DMS153 (cell line): ENCODE data around the gene KCNJ3.

Experiments used
- DNase-seq: peaks from one replicate; lab custom pipeline; 2025; lab: John Stamatoyannopoulos, UW

The KCNJ3 gene, protein sequence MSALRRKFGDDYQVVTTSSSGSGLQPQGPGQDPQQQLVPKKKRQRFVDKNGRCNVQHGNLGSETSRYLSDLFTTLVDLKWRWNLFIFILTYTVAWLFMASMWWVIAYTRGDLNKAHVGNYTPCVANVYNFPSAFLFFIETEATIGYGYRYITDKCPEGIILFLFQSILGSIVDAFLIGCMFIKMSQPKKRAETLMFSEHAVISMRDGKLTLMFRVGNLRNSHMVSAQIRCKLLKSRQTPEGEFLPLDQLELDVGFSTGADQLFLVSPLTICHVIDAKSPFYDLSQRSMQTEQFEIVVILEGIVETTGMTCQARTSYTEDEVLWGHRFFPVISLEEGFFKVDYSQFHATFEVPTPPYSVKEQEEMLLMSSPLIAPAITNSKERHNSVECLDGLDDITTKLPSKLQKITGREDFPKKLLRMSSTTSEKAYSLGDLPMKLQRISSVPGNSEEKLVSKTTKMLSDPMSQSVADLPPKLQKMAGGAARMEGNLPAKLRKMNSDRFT

DNA sequence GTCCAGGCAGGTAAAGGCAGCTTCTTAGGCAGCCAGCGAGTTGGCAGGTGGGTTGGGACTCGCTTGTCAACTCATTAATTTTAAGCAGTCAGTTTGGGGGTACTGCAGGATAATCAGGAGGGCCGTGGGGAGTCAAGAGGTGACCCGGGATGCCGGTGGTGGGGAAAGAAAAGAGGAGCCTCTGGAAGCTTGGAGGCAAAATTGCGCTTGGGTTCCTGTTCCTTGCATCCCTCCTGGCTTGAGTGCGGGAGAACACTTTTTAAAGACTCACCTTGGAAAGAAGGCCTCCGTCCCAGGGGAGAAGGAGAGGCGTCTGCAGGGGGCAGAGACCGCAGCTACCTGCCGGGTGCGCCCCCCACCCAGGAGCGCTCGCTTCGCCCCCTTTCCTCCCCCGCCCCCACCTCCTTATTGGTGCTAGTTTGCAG lies at the start of gene KCNJ3:
Gene KCNJ3, plus strand, starts transcription at position 400 of the 425 bp plus-strand sequence. CDS start 81 bp downstream, outside the sequence.
- DNase-seq = no peak

DNA sequence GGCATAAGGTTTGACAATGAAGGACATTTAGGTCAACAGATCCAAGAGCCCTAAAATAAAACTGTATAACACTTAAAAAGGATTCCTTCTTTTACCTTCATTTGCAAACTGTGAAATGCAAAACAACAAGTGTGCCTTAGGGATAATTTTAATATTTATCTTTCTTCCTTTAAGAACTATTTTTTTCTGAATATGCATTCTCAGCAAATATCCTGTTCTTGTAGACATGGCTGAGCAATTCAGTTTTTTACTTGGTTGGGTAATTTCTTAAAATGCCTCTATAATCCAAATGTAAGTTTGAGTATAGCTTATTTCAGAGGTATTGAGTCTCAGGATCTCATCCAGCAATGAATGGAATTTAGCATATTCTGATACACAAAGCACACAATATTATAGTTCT lies 43.0 kb upstream of the KCNJ3 start:
- DNase-seq = no peak

DNA sequence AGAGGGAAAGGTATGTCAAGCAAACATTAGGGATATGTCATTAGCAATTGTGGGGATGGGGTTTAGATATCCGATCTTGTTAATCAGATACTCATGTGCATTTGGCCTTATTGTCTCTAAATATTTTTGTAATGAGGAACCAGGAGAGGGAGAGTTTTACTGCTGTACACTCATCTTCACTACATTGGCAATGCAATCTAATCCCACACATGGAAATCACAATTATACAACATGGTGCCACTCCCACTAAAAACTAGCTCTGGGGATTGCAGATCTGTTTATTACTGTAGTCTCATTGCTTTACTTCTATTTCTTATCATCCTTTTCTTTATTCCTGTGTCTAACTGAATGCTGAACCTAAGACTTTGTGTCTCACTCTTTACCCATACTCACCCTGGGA lies 39.6 kb upstream of the KCNJ3 start:
- DNase-seq = no peak

DNA sequence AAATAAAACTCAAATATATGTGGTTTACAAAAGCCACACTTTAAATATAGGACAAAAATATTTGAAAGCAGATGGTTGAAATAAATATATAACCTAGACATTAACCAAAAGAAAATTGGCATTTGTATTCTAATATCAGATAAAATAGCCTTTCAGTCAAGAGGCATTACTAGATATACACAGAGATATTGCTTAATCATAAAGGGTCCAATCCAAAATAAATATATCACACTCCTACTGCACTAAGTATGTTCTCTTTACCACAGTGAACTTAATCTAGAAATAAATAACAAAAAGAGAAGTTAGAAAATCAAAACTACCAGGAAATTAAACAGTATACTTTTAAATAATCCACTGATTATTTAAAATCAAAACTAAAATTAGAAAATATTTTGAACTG lies 34.2 kb upstream of the KCNJ3 start:
- no peak for DNase-seq

DNA sequence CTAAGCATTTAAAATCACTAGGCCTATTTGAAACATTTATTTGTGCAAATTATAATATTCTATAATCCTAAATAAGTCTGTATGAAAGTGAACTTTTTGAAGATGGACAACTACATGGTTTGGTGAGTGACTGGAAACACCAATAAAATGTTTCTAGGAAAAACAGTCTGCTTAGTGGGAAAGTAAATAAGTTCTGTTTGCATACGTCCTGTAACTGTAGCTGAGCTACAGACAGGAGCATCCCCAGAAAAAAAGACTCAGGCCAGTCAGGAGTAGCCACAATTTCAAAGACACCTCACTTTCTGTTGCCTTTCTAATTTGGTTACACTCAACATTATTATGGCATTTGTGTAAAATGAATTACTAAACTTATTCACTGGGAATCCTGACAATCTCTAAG lies 28.4 kb upstream of the KCNJ3 start:
- DNase-seq = peak; percentile 7

DNA sequence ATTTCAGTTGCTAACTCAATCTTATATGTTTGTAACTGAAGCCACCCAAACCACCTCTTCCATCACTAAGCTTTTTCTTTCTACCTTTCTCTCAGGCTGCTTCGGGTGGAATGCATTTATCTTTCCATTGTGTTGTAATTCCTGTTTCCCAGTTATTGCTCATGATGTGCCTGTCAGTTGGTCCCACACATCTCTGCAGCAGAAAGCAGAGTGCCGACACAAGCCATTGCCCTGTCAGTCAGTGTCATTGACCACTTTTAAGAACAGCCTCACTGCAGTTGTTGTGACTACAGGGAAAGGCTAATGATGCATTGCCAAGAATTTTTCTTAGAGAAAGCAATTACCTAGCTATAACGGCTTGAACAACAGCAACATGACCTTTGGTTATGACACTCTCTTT lies 24.8 kb upstream of the KCNJ3 start:
- DNase-seq = no peak

DNA sequence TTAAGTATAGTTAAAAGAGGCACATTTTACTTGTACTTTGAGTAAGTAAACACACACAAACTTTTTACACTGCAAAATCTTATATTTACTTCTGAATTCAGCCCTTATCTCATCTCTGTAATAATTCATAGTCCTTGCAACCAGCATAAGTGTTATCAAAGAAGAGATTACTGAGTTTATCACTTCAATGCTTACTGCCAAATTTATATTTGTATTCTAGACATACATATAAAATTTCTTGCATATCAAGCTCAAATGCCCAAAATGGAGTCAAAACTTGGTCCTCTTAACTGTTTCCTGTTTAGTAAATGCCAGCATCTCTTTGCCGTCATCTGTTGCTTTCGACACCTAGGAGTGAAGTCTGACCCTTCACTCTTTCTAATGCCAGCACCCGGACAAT lies 21.1 kb upstream of the KCNJ3 start:
- DNase-seq = no peak

DNA sequence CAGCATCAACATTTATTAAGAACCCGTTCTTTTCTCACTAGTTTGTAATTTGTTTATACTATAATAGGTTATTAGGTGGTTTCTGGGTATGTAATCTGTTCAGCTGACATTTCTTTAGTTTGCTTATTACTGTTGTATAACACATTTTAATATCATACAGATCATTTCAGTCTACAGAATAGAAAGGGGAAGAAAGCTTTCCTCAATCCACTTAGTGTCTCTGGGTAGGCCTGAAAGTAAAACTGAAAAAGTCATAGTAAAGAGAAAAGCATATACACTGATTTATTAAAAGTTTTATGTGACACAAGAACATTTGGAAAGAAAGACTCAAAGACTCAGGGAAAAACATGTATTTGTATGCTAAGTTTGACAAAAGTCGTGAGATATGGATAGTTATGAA lies 16.8 kb upstream of the KCNJ3 start:
- DNase-seq = no peak

DNA sequence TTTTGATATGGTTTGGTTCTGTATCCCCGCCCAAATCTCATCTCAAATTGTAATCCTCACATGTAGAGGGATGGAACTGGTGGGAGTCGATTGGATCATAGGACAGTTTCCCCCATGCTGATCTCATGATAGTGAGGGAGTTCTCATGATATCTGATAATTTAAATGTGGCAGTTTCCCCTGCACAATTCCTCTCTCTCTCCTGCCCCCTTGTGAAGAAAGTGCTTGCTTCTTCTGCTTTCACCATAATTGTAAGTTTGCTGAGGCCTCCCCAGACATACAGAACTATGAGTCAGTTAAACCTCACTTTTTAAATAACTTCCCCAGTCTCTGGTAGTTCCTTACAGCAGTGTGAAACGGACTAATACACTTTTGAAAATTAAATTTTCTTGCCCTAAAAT lies 12.3 kb upstream of the KCNJ3 start:
- no peak for DNase-seq

DNA sequence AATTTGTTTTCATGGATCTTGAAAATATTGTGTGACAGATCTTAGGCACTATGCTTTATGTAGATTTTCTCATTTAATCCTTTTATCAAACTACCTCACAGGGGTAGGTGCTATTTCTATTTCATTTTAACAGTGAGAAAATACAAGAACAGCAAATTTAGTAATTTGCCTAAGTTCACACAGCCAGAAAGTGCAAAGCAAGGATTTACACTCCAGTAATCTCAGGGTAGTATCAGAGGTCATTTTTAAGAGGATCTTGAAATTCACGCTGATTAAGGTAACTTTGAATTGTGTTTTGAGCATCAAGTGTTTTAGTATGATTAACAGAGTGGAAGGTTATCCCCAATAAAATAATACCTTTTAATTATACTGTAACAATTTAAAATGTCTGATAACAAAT lies 10.1 kb upstream of the KCNJ3 start:
- no peak for DNase-seq

DNA sequence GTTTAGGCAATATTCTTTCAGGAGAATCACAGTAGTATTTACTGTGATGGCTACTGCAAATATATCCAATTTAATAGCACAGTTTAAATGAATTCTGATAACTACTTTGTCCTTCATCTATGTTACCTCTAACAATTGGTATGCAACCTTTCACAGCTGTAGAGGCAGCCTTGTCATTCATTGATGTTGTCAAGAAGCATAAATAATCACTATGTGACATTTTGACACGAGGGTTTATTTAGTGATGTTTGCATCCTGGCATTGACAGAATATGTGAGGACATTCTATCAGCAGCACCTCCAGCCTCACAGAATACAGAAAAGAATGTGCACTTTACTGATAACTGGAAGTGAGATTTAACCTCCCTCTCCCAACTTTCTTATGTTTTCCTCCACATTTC lies 9.3 kb upstream of the KCNJ3 start:
- DNase-seq = no peak

DNA sequence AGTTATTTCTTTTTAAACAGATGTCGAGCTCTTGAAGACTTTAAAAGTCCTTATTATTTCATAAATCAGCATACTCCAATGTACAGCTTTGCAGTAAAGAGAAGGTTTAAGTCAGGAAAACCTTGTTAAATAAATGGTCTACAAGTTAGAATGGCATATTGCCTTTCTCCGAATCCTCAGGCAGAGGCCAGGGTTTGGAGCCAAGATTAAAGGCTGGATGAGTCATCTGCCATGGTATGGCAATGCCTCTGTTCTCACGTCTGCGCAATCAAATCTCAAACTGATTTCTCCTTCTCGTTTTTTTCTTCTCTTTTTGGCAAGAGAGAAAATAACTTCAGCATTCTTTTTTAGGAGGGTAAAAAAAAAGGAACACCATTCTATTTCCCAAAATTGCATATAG lies 5.6 kb upstream of the KCNJ3 start:
- DNase-seq = no peak

DNA sequence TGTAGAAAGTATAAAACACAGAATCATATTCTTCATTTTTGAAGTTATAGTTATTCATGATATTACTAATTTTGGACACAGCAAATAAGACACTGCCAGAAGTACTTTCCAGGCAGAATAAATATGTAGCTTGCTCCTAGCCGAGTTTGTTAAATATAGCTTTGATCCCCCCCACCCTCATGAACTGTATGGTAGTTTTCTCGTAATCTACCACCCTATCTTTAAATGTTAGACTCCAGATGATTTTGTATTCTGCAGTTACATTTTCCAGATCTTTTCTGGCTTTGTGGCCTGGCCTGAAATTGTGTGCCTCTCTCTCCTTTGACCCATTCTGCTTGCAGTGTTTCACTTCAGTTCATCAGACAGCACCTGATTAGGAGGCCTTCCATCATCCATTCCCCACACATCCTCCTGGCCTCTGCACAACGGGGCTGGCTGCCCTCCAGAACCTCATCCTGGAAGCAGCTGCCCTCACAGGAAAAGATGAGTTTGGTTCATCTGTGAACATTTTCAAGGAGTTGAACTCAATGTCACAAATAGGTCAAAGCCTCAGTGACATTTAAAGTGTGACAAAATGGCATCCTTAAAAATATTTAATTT lies 4.7 kb upstream of the KCNJ3 start:
- DNase-seq = no peak

DNA sequence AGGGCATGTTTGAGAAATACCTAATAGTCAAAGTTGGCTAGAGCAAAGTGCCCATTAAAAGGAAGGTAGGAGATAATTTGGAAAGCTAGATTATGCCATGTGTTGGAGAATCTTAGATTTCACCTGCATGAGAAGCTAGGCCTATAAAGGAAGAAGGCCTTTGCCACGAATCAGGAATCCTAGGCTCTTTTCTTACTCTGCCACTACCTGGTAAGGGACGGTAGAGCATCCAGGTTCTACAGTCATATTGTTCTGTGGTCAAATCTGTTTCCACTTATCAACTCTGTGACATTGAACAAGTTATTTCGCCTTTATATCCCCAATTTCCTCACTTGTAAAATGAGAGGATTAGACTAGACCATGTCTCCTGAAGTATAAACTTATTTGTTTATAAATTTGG lies 3.6 kb upstream of the KCNJ3 start:
- no peak for DNase-seq

DNA sequence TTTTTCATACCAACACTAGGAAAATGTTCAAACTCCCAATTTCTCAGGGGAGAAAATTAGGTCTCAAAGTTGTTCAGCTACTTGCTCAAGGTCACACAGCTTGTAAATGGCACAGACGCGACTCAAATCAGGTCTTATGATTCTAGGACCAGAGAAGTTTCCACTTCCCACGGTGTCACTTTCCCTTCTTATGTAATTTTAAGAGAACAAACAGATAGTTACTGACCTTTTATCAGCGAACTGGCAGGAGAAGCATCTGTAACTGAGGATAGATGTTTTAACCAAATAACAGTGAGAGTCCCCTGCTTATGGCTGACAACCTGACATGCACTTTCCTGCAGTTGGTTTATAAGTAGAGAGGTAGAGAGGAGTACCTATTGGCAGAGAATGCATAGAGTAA lies 2.1 kb upstream of the KCNJ3 start:
- no peak for DNase-seq

DNA sequence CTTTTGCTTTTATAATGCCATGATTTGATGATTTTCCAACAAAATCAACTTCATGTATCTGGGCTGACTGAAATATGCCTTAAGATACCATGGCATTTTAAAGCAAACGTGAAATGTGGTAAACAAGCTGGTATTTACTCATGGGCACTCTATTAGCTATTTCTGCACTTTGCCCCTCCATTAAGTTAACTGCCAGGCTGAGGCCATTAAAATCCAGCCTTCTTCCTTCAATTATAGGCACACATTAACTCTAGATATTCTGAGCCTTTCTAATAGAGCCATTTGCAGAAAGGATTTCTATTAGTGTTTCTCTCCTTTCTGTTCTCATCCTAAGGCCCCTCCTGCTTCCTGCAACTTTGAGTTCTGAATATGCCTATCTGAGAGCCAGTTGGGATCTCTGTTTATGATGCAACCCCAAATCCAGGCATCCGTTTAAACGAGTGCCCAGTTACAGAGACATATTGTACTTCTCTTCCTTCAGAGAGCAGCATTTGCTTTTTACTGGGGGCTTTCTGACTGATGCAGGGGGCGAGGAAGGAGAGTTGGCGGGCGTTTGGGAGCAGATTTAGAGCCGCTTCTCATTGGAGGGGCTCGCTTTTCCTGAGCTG lies 1.6 kb upstream of the KCNJ3 start:
- no peak for DNase-seq

DNA sequence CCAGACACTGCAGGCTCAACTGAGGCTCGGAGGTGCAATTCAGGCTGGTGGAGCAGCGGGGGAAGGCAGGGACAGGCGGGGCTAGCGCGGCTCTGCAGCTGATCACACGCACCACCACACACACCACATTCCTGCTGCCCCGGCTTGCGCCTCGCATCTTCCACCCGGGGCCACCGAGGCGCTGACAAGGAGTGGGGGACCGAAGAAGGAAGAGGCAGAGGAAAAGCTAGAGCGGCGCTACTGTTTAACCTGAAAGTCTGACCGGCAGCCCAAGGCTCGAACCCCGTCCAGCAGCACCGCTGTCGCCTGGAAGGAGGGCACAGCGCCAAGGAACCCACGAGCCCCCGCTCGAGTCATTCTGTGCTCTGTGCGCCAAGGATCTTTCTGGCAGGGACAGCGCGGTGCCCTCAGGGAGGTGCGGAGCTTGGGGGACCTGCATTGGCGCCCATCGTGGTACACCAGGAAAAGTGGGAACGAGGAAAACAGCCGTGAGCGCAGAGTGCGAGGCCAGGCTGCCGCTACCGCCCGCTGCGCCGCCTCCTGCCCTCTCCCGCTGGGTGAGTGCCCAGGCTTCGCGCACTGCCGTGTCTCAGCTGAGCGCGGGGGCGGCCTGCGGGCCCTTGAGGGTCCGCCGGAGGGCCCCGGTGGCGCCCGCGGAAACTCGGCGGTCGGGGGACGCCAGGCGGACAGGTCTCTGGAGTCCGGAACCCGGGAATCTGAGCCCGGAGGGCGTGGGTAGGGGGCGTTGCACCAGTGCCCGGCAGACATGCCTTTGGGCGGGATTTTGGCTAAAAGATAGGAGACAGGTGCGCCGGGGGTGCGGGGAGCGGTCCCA lies 860 bp upstream of the KCNJ3 start:
- DNase-seq = no peak

DNA sequence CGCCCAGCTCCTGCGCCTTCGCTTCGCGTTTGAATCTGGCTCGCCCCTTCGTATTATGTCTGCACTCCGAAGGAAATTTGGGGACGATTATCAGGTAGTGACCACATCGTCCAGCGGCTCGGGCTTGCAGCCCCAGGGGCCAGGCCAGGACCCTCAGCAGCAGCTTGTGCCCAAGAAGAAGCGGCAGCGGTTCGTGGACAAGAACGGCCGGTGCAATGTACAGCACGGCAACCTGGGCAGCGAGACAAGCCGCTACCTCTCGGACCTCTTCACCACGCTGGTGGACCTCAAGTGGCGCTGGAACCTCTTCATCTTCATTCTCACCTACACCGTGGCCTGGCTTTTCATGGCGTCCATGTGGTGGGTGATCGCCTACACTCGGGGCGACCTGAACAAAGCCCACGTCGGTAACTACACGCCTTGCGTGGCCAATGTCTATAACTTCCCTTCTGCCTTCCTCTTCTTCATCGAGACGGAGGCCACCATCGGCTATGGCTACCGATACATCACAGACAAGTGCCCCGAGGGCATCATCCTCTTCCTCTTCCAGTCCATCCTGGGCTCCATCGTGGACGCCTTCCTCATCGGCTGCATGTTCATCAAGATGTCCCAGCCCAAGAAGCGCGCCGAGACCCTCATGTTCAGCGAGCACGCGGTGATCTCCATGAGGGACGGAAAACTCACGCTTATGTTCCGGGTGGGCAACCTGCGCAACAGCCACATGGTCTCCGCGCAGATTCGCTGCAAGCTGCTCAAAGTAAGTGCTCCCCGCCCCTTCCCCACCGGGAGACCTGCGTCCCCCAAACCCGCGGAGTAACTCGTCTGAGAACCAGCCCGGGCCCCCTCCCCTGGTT lies 453 bp downstream of the KCNJ3 start:
- DNase-seq = no peak

DNA sequence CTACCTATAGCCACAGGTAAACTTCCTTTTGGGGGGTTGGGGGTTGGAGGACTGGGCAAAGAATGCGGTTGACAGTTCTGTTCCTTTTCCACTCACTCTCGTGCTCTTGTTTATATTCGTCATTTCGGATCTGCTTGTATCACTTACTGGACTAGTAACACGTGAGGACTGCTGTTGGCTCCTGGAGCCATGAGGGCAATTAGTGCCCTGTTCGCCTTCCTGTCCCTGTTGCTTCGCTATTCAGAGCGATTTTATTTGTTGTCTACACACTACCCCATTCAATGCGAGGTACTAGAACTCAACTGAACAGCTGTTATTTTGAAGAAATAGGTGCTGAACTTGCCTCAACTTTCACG lies 1.1 kb downstream of the KCNJ3 start:
- no peak for DNase-seq

DNA sequence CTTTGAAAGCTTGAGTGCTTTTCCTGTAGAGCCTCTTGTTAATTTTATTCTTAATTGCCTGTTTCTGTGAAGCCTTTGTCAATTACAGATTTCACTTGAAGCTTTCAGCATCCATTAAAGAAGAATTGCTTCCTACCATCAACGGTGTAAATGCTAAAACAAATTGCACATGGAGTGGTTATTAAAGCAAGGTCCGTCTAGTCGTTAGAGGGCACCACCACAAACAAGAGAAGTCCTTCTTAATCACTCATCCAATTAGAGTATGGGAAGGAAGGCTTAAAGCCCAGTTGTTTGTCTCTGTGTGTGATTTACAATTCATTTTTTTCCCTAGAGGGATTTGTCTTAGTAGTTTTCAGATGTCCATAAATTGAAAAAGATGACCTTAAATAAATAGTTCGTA lies 1.6 kb downstream of the KCNJ3 start:
- DNase-seq = no peak

DNA sequence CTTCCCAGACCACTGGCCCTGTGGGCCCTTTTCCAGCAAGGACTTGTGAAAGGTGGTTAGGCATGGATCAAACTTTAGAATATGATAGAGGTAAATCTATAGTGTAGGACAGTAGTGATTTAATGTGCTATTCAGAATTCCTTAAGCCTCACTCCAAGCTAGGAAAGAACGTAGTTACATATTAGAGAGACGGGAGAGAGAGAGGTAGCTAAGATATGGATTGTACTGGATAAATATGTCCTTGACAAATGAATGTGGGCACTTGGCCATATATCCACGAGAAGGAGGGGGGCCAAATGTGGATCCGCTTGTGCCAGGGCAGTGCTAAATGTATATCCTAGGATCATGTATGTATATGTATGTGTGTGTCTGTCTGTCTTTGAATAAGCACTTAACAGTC lies 6.5 kb downstream of the KCNJ3 start:
- DNase-seq = no peak

DNA sequence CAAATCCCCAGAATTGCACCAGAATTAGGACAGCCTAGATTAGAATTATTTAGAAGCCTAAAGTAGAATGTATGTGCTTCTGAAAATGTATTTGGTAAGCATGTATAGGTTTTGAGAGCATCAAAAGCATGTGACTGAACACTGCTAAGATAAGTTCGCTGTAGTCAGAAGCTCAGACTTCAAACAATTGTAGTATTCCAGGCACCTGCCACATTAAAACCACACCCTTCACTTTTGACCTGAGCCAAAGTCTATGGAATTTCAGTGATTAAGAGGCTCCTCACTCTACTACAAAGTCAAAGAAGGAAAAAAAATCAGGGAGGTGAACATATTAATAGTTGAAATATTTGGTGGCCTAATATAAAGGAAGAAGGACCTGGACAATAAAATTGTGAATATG lies 8.2 kb downstream of the KCNJ3 start:
- no peak for DNase-seq
